IPS-NIHi11 (cell line): Measurements from ENCODE around the gene ESYT2.
A peak's percentile ranks its signal among the peaks of the same experiment; 100 is the strongest.

Source experiments
- DNase-seq: peaks from one replicate; pipeline ENCODE4 v3.0.0; 2012; ENCODE audit warnings: mixed read lengths, low spot score

The ESYT2 gene

DNA sequence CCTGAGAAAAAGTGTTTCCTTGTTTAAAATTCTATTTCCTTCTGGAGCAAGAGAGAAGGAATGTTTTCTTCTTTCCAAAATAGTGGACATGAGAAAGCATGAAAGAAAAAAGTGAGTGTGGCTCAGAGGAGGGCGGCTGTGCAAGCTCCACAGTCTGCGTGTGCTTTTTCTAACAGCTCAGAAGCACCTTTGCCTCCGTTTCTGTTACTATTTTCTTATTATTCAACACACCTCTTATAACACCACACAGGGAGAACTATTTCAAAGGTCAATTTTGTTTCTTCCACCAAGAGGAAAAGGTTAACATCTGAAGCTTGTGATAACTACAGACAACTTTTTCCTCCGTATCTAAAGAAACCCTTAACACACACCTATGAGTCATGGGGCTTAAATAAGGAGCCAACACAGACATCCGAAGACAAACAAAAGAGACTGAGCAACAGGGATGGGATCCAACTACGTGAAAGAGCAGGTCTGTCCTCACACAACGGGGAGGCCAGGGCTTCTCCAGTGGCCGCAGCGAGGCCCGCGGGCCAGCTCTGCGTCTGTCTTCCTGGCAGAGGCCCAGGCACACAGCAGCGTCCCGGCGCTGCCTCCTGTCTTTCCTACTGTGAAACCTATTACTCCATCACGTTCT, 88.5 kb downstream of the ESYT2 start:
- no peak for DNase-seq

DNA sequence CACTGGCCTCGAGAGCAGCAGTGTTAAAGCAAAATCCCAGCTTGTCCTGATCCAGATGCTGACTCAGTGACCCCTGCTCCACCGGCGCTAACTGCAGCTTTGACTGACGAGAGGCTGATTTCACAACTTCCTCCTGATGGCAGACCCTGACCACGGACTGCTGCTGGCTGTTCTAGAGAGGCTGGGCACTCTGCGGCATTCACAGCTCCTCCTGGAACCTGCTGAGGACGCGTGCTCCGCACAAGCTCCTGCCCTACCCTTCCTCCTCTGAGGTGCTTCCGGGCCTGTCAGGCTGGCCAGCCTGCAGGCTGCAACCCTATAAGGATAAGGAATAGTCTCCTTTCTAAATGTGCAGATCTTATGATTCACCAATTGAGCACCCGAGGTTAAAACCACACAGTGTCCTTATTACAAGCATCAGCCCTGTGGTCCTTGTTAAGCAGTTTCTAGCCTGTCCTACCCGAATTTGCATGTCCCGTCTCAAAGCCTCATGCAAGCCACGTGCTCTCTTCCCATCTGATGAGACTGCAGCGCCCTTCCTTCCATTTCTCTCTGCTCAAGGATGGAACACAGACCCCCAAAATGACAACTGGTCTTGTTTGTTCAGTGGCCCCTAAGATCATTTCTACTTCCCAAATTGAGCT, 89.2 kb downstream of the ESYT2 start:
- DNase-seq, result no peak

DNA sequence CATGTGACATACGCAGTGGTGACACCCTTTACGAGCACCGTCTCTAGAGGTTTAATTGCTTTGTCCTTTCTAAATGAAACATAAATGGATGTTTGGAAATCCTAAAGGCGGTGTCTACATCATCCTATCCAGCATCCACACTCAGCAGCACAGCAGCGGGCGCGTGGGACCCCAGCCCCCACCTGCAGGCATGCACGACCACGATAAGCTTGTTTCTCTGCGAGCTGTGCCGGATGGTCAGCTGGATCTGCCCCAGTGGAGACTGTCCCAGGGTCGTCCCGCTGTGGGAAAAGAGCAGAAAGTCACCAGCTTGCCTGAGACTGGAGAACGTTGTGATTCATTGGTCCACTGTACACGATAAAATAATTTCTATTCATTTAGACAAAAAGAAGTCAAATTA, 90.5 kb downstream of the ESYT2 start:
- DNase-seq, result no peak

DNA sequence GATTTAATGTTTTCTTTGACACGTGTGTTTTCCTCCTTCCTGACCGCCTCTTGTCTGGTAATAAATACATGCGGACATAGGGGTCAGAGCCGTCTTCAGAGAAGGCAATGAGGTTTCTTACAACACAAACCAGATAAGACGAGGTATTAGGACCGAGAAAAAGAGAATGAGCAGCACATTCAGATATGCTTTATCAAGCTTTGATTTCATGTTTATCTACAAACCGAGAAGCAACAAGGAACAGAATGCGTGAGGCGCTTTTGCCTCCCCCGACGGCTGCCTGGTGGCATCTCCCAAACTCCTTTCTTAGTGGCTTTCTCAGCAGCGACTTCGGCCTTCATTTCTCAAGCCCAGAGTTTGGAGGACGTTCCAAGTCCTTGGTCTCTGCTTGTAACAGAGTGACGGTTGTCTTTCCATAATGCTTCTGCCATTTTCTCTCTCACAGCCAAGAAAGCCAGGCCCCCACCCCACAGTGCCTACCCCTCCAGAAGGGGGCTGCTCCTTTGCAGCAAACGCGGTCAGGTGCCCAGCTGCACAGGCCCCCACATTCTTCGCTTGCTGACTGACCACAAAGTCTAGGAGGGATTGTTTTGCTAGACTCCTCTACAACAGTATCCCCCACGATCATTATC, 92.1 kb downstream of the ESYT2 start:
- no peak for DNase-seq

DNA sequence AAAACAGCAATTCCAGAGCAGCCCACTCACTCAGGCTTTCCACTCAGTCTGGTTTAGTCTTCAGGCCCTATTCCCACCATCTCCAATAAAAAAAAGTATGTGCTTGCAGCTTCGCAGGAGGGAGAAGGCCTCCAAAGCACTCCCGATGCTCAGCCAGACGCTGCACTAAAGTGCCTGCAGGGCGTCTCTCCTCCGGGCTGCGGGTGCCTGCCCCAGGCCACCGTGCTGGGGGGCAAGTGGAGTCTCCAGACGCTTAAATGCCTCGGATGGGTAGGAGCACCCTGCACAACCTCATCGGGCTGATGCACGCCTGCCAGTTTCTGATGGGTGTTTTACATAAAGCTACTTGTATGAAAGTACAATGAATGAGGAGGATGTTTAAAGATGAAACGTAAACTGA, 93.4 kb downstream of the ESYT2 start:
- DNase-seq, result no peak

DNA sequence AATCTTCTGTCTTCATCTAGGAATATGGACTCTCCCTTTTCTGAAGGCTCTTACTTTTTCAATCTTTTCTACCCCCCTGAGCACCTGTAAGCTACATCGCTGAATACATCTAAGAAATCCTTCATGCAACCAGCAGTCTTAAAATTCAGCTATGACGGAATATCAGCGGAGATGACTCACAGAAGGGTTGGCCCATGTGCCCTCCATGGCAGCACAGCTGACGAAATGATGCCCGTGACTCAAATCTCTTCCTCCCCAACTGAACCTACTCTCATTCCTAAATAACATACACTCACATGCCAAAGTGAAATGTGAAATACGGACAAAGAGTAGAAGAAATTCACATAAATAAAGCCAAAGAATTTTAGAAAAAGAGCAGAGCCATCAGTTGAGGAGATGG, 94.4 kb downstream of the ESYT2 start:
- no peak for DNase-seq

DNA sequence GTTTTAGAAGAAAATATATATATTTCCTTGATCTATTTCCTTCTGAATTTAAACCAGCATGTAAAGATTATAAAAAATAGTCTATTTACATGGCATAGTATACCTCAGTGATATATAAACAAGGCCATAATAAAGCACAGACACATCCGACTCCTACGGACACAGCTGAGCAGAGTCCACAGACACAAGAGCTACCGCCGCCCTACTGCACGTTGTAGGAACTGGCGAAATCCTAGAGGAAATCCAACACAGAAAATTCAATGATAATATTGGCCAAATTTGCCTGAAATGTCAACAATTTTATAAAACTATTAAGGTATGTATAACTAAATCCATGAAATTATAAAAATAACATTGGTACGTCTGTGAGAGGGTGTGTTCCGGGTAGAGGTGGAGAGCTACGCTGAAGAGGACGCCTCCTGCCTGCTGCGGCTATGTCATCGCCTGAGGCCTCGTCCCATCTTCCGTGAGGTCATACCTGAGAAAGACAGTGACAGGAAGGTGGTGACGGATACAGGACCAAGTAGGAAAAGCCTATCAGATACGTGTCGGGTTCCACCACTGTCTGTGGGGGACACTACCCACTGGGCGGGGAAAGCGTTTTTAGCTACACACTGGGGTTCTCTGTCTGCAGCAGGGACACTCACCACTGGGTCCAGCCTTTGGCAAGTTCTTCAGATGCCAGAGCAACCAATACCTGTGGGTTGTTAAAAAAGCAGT, 95.4 kb downstream of the ESYT2 start:
- no peak for DNase-seq

DNA sequence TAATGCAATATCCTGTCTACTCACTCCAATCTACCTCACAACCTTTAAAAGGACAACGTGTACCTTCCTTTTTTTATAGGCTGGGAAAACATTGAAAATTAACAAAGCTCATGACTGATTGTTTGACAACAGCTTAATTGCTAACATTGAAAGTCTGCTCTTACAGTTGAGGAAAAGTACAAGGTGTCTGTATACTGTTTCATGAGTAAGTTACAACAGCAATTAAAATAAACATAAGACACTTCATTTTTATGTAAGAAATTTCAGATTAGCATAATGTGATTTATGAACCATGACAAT, 96.1 kb downstream of the ESYT2 start:
- no peak for DNase-seq

DNA sequence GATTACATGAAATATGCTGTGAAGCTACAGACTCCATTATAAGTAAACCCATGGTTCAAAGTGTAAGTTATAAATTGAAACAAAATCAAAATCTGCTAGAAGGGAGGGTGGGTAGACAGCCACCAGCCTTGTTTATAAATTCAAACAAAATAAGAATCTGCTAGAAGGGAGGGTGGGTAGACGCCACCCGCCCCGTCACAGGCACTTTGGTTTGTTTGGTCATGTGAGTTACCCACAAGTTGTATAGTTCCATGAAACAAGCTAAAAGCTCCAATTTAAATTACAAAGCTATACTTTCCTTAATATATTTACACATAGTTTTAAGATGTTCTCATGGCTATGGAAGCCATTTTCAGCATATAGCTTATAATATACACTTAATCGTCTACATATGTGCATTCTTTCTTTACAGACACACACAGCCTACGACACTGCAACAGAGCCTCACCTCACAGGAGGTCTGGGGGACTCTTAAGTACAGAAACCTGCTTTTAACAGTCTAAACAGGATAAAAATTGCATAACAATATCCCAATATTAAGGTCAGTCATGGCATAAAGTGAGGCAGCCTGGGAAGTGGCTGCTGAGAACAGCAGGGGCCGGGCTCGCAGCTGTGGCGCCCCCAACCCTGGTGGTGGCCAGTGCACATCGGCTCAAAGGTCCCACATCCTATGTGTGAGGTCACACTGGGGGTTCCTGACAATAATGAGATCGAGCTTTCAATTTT, 96.7 kb downstream of the ESYT2 start:
- DNase-seq, result peak; percentile 57

DNA sequence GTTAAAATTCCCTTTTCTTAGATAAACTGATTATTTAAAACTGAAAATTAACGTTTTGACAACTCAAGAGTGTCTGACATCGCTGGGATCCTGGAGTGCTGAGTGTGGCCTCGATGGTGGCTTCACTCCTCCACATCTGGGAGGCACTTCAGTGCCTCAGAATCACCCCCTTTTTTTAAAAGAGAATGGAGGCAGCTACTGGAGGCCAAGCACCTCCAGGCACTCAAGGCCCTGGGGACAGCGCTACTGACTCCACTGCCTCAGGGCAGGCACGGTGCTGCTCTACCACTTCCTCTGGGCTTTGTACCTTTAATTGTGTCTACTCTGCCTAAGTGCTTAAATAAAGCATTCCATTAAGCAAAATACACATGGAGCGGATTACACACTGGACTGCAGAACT, 97.5 kb downstream of the ESYT2 start:
- DNase-seq, result no peak

DNA sequence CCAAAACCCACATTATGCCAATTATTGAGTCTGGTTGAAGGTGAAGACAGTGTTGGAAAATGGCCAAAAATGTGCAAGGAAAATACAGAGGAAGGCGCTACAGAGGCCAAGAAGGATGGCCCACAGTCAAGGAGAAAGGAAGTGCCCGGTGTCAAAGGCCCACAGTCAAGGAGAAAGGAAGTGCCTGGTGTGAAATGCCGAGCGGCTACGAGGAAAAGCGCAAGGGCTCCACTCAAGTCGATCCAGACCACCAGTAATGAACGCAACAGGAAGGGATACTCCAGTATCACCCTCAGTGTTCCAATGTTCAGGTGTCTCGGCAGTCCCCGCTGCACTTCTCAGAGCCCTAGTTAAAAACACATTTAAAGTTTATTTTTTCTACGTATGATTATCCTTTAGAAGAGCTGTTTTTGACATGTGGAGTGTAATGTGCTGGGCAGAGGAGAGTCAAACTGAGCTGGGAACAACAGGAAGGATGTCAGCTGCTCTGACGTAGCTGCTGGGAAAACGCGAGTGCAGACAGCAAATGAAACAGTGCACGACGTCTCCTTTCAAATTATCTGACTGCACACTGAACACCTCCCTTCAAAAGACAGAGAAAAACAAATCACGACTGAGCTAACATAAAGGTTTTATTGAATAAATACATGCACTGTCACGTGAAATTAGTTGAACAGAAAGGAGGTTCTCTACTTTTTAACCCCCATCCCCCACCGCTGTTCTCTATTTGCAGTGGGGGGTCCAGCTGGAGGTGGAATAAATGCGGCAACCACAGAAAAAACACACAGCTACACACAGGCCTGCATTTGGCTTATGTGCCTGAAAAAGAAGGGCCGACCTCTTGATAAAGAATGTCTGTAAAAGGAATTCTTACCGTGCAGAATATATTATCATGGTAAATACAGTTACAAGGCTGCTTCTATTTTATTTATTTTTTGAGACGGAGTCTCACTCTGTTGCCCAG, 98.6 kb downstream of the ESYT2 start:
- DNase-seq, result no peak

DNA sequence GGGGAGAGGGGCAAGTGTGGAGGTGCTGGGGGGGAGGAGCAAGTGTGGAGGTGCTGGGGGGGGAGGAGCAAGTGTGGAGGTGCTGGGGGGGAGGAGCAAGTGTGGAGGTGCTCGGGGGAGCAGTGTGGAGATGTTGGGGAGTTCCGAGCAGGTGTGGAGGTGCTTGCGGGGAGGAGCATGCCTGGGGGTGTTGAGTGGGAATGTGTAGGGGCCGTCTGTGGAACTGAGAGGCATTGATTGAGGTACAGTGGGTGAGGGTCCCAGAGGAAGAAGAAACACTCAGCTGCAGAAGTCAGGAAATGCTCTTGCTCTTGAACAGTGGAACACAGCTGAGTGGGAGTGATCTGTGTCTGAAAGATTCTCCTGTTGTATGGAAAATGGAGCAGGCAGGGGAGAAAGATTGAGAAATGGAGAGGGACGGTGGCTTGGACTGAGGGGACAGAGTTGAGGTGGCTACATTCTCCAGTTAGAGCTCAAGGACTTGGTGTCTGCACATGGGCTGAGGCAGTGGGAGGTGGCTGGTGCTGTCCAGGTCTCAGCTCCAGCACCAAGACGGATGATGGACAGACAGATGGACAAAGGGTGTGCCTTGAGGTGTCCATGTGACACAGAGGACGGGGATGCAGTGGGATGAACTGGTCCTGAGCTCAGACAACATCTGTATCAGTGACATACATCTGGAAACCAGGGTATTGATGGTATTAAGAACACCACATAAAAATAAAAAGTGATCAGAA, 99.5 kb downstream of the ESYT2 start:
- DNase-seq, result no peak

DNA sequence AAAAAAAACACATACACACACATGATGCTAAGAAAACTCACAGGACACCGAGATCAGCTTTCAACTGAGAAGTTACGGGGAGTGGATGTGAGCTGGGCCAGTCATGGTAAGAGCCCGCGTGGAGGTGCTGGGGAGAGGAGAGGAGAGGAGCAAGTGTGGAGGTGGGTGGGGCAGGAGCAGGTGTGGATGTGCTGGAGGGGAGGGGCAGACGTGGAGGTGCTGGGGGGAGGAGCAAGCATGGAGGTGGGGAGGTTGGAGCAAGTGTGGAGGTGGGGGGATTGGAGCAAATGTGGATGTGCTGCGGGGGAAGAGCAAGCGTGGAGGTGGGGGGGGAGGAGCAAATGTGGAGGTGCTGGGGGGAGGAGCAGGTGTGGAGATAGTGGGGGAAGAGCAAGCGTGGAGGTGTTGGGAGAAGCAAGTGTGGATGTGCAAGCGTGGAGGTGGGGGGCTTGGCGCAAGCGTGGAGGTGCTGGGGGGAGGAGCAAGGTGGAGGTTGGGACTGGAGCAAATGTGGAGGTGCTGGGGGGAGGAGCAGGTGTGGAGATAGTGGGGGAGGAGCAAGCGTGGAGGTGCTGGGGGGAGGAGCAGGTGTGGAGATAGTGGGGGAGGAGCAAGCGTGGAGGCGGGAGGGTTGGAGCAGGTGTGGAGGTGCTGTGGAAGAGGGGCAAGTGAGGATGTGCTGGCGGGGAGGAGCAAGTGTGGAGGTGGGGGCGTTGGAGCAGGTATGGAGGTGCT, 100.2 kb downstream of the ESYT2 start:
- no peak for DNase-seq

DNA sequence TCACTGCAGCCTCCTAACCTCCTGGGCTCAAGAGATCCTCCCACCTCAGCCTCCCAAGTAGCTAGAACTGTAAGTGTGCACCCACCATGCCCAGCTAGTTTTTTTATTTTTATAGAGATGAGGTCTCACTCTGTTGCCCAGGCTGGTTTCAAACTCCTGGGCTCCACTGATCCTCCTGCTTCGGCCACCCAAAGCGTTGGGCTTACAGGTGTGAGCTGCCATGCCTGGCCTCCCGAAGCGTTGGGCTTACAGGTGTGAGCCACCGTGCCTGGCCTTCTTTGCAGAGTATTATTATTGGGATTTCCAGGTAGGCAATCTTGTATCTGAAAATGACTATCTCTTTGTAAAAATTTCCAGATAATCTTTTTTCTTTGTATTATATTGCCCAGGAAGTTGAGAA, 101.6 kb downstream of the ESYT2 start:
- DNase-seq, result no peak

DNA sequence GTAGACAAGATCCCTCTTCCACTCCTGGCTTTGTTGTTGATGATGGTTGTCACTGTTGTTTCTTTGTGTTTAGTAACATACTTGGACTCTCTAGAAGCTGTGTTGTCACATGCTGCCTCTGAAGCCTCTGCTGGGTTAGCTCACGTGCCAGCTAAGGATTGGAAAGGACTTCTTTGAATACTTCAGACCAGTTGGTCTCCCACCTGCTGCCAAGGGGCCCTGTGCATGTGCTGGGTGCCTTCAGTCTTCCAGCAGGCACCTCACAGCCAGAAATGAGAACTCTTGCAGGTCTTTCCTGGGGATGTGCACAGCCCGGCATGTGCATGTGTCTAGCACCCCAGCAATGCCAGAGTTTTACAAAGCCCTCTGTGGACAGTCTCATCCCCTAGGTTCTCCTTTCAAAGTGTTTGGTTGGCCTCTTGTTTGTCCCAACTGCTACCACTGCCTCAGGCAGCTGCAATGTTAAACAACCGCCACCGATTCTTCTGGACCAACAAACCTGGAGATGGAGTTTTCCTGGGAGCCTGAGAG, 103.0 kb downstream of the ESYT2 start:
- no peak for DNase-seq

DNA sequence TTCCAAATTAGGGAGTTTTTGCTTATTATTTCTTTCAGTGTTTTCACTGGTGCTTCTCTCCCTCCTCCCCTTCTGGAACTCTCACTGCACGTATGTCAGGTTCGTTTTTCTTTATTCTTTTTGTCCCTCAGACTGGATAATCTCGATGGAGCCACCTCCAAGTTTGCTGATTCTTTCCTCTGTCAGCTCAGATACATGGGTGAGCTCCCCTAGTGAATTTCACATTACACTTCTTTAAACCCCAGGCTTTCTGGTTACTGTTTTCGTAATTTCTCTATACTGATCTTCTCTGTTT, 103.9 kb downstream of the ESYT2 start:
- DNase-seq, result no peak

DNA sequence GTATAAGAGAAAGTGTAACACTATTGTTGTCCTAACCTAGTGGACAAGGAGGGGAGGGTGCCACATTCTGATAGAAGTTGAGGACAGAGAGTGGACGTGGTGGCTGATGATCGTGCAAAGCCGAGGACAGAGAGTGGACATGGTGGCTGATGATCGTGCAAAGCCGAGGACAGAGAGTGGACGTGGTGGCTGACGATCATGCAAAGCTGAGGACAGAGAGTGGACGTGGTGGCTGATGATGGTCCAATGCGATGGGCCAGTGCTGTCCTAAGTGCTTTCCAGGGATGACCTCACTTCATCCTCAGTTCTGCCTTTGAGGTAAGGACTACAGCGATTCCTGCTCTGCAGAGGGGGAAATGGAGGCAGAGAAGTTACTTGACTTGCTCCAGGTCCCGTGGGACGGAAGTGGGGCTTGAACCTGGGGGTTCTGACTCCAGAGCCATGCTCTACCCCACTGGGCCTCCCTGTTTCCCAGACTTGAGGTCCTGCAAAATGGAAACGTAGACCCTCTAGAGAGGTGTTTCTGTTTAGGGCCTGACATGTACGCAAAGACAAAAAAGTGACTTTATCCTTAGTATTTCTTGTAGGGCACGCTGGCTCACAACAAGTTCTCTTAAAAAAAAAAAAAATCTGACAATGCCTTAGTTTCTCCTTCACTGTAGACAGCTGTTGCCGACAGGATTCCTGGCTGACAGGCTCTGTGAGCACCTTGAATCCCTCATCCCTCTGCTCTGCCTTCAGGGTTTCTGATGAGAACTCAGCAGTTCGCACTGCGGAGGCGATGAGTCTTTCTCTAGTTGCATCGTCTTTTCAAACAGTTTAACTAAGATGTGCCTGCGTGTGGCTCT, 104.4 kb downstream of the ESYT2 start:
- no peak for DNase-seq

DNA sequence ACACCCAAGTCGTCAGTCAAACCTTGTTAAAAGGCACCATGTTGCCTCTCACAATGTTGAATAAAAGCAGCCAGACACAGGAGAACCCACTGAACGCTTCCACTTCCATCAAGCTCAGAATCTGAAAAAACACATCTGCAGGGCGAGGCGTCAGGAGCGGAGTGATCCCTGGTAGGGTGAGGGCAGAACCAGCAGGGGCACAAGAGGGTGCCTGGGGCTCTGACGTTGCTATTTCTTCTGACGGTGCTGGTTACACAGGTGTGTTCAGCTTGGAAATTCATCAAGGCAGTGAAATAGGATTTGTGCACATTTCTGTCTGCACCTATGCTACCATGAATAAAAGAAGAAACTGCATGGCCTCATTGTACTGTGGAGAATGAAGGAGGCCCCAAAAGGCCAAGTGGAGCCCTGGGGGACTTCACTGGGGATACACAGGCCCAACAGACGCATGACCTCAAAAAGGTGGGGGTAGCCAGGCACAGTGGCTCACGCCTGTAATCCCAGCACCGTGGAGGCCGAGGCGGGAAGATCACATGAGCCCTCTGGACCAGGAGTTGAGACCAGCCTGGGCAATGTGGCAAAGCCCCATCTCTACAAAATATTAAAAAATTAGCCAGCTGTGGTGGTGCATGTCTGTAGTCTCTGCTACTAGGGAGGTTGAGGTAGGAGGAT, 105.5 kb downstream of the ESYT2 start:
- no peak for DNase-seq
